Stimulated activated CD4-positive, alpha-beta T cell treated with anti-CD3 and anti-CD28 coated beads, TNF-alpha, amount 100 ng/mL, for 24 hours (primary cell): ENCODE results near the gene CSNK2A3.
"Not testable (repeated sequence)": the region's sequence is repeated elsewhere in the genome, so short reads cannot be mapped to it uniquely, and the experiment has no call there.

Experiments
- DNase-seq, 3 experiments: peaks; one replicate each; pipeline ENCODE4 v3.0.0-alpha.2; 2020; ENCODE audit warnings: low read depth in 3 of 3

CSNK2A3 gene

DNA sequence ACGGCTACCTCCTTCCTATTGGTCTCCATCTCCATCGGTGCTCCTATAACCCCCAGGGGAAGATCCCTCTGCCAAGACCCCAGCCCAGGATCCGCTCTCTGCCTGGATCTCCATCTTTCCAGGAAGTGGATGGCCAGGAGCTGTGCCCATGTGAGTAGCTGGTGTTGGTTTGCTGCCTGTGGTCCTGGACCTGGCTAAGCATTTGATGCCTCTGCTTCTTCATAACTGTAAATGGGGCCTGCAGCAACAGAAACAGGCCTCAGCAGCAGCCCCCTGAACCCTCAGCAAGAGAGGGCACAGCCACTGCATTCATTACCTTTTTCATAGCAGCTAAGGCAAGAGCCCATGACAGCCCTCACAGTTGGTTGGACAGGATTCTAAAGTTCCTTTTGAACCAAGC lies 26.6 kb upstream of the CSNK2A3 start:
- DNase-seq, result no peak

DNA sequence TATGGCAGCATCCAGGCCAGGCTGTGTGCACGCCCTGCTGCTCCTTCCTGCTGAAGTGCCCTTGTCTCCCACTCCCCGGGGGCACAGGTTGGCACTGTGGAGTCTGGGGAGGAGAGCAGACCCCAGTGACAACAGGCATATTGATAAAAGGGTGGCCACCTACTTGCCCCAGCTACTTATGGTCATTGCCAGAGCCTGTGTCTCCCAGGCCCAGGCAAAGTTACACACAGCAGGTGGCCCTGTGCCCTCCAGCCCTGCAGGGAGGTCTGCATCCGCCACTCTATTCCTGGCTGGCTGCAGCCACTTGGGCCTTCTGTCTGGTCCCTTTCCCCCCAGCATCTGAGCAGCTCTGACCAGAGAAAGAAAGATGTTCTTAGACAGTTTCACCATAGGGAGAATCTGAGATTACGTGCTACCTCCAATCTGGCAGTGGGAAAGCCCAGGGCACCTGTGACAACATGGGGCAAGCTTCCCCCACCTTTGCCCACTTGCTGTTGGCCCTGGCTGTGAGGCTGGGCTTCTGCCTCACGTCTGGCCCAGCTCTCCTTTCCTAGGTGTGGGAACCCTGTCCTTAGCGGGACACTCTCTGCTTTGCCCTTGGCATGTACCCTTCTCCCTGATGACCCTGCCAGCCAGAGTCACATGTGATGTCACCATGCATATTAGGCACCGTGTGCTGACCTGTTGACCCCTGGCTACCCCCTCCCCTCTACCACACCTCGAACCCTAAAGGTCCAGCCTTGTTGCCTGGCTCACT lies 25.3 kb upstream of the CSNK2A3 start:
- no peak for DNase-seq

DNA sequence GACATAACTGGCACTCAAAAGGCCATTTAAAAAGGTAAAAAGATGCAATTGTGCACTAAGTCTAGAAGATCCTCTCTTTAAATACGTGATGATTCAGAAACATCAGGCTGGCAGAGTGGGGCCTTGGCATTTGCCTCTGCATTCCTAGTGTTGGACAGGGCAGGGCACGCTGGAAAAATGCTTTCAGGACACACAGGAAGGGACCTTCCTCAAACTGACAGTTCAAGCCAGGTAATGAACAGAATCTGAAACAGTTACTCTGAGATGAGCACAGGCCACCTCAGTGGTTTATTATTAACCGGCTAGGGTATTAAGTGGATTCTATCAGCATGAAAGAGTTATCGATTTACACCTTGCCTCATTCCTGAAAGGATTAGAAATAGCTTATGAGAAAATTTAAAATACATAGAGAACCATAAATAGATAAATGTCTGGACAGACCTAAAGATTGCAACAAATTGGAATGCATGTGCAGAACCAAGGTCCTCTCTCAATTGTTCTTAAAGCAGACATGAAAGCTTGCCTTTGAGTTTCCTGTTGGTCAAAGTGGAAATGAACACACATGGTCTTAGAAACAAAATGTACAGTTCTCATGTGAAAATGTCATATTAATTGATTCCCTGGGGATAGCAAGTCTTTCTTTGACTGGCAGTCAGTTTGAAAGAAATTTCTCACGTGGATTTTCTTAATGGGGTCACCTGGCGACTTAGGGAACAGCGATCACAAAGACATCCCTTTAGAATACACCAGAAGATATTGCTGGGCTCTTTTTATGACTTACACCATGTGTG lies 21.5 kb upstream of the CSNK2A3 start:
- no peak for DNase-seq

DNA sequence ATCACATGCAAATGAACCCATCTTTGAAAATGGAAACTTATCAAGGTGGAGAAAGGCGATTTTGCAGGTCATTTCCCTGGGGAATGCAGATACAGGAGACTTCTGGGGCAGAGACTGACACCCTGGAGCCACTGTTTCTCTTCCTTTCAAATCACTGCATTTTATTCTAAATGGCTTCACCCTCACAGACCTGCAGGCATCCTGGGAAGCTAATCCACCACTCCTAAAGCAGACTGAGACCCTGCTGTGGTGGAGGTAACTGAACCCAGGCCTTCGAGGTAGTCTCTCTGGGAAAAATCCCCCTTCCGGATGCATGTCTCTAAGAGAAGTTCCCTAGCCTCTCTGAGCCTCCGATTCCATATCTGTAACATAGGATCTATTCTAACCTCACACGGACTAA lies 20.9 kb upstream of the CSNK2A3 start:
- DNase-seq, result no peak

DNA sequence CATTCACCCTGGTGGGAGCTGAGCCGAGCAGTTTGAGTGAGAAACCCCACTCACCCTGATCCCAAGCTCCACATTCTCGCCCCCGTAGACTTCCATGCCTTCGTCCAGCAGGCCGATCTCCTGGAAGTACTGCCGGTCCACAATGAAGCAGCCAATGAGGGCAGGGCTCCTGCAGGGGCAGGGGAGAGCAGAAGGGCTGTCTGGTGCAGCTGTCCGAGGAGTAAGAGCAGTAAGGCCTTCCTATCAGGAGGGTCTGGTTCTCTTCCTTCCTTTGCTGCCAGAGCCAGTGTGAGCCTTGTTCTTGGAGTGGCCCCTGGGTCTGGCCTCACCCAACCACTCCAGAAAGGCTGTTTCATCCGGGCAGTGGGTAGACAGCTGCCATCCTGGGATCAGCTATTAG lies 19.4 kb upstream of the CSNK2A3 start:
- DNase-seq, result no peak

DNA sequence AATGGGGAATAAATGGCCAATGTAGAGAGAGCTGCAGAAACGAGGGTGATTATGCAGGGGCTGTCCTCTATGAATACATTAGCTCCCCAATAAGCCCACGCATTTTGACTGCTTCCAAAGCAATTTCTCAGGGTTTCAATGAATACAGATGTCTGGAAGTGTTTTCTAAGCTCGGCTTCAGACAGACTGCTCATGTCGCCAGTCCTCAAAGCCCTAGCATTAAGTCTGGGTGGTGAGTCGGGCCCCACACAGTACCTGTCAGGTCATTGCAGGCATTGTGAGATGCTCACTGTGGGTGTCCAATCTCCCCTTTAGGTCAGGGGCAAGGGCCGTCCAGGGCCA lies 17.9 kb upstream of the CSNK2A3 start:
- no peak for DNase-seq

DNA sequence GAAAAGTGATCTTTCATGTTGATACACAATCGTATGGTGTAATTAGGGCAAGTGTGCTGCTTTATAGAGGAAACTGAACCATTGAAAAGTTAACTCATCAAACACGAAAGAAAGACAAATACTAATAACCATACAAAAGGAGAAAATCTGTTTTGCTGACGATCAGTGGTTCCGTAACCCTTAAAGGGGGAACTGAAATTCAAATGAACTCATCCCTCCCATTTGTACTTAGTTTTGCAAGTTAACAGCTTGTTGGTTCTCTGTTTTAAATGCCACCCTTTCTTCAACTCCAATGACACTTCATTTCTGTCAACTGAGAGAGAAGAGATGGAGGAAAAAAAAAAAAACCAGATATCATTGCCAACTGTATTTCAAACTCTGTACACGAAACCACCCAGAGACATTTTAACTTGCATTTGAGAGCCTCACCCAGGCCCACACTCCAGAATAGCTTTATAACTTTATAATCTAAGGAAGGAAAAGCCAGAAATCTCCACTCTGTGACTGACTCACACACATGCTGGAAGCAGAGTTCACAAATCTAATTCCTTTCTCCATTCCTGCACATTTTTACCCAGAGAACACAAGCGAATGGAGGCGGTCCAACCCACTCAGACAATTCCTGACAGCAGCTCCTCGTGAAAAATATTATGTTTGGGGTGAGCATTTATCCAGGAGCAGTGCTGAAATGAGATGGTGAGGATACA lies 17.4 kb upstream of the CSNK2A3 start:
- no peak for DNase-seq

DNA sequence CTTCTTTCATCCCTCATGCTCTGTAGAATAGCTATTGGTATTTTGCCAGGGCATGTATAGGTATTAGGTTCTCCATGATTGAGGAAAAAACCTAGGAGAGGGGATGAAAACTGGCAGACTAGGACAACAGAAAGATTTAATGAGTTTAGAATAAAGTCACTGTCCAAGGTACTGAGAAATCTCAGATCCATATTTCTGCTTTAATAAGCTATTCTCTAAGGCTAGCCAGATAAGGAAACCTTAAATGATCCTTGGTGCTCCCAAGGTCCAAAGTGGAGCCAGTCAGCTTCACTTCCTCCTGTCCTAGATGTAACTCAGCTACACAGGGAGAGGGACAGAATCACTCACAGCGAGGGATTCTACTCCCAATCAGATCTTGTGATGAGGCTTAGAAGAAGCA lies 13.7 kb upstream of the CSNK2A3 start:
- no peak for DNase-seq

DNA sequence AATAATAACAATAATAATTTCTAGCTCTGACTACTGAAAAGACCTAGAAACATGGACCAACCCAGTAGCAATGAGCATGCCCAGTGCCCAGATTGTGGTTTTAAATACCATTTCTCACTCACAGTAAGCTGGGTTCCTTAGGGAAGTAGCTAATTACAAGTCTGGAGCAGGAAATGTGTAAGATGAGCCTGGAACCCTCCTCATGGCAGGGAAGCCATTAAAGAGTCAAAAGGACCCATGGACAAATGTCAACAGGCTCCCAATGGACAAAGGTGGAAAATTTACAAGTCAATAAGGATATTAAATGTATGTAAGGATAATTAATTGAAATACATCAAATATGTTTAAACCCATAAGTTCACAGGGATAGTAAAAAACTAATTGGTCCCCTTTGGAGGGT lies 10.6 kb upstream of the CSNK2A3 start:
- no peak for DNase-seq

DNA sequence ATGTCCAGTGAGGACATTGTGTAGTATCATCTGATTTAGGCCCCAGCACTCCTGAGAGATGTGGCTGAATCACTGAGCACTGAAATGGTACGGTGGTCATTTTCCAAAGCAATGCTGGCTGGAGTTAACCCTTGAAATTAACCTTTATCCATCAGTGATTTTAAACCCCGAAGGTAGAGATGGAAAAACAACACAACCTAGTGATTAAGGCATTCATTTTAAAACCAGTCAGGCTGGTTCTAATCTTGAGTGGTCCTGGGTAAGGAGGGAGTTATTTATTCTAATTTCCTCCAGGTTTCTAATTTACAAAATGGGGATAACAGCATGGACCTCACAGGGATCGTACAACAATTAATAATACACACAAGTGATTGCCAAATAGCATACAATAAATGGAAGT lies 6.6 kb upstream of the CSNK2A3 start:
- no peak for DNase-seq

DNA sequence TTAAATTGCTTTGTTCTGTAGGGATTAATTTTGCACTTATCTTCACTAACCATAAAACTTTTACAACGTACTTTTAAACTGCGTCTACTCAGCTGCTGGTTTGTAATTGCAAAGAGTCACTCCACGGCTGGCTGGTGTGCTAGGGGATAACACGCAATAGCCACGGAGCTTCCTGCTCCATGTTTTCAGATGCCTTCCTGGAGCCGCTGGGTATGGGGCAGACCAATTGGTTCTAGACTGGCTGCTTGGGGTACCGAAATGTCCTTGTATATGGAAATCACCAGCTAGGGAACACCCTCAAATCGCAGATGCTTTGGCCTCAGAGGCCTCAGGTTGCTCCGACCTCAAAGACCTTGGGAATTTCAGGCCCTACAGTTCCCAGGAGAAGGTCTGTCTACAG lies 3.8 kb upstream of the CSNK2A3 start:
- DNase-seq, result no peak

DNA sequence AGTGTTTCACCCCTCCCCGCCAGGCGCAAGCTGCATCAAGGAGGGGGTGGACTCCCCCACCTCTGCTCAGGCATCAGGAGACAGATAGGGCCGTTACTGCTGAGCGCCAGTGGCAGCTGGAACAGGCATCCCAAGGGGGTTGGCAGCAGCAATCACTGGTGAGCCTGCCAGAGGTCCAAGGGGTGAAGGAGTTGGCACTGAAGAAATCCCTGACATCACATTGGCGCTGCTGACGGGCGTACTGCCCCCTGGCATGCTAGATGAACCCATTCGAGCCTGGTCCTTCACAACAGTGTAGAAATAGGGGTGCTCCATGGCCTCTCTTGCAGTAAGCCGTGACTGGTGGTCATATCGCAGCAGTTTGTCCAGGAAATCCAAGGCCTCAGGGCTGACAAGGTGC lies 1.2 kb downstream of the CSNK2A3 start:
- DNase-seq, result not testable (repeated sequence)

DNA sequence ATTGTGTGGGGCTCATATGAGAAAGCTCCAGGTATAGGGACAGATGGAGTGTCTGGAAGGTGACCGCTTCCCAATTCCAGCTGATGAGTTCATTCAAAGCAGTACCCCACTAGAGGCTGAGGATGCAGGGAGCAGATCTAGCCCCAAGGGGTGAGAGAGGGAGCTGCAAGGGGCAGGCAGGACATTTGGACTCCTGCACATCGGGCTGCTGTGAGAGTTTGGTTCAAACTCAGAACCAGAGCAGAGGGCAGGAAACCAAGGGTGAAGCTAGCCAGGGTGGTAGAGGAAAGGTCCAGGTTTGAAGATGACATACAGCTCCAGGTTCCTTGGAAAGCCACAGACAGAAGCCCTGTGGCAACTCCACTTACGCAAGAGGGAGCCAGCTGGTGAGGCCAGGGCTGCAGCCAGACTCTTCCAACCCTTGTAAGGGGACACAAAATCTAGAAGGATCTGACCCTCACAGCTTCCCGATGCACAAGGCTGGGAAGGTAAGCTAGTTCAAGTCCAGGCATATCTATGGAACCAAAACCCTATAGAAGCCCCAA lies 1.9 kb downstream of the CSNK2A3 start:
- DNase-seq, result no peak

DNA sequence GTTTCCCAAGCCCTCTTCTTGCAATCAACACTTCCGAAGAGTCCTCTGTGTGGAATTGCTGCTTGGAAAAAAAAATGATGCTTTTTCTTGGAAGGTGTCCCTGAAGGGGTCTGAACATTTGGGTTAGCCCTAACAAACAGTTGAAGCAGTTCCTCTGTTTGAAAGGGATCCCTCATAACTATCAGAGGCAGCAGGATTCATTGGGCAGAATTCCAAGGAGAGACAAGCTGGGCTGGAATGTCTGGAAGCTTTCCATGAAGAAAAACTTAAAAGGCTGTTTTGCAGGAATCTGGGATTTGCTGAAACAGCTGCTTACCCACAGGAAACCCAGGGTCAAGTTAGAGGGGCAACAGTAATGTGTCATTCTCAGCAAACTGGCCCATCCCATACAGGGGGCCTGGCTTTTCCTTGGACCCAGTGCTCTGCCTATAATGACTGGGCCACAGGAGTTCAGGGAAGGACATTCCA lies 3.1 kb downstream of the CSNK2A3 start:
- DNase-seq, result no peak

DNA sequence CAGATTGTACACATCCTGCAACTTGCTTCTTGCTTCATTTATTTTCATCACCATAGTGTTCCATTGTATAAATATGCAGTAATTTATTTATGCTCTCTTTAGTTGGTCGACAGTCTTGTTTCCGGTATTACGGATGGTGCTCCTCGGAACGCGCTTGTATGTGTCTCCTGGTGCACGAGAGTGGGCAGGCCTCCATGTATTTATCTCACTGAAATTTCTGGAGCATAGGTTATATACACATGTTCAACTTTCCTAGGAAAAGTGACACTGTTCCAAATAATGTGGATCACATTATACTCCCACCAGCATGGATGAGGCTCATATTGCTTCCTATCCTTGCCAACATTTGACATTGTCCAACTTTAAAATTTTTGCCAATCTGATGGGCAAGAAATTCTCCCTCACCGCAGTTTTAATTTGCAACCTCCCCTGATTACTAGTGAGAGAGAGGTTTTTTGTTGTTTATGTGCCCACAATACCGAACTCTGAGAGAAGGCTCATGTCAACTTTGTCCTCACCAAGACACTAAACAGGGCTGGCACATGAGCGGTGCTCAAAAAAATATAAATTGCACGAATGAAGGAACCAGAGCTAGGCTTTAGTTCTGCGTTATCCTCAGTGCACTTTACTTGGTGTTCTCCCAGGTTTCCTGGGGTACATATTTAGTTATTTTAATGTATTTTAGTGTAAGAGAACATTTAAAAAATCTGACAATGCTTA lies 3.8 kb downstream of the CSNK2A3 start:
- no peak for DNase-seq

DNA sequence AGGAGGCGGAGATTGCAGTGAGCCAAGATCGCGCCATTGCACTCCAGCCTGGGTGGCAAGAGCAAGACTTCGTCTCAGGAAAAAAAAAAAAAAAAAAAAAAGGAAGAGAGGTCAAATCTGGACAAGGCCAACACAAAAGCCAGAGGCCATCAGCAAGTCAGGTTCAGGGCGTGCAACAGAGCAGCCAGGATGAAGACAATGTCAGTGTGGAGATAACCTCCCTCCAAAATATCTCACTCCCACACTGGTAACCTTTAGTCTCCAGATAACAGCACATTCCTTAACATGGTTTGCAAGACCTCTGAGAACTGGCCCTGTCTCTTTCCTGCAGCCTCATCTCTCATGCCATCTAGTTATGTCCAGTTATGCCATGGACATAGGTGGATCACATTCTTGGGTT lies 4.7 kb downstream of the CSNK2A3 start:
- no peak for DNase-seq

DNA sequence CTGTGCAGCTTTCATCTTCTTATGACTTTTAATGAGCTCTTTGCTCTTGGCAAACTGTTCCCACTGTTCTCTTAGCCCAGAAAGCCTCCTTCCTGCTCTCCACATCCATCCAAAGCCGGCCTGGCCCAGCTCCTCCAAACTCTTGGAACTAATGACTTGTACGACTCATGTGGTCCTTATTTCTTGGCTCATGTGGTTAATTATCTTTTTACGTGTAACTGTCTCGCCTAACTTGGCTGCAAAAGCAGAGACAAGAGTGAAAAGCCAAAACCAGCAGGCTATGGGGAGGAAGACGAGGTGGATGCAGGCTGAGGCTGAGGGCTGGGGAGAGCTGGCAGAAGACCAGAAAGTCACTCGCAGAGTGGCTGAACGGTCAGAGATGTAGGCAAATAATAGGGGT lies 5.5 kb downstream of the CSNK2A3 start:
- no peak for DNase-seq

DNA sequence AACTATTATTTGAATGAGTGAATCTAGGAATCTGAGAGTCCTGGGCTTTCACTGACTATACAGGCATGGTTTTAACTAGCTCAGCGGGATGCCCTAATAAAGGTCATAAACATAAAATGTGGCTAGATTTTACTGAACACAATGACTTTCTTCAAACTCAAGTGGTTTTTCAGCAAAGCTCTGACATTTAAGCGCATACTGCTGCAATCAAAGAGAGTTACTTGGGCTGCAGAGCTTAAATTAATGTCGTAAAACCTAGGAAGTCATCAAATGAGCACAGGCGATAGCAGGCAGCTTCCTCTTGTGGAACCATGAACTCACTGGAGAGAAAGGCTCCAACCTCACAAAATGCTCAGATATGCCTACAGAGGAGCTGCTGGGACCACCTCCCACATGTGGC lies 6.7 kb downstream of the CSNK2A3 start:
- DNase-seq, result no peak

DNA sequence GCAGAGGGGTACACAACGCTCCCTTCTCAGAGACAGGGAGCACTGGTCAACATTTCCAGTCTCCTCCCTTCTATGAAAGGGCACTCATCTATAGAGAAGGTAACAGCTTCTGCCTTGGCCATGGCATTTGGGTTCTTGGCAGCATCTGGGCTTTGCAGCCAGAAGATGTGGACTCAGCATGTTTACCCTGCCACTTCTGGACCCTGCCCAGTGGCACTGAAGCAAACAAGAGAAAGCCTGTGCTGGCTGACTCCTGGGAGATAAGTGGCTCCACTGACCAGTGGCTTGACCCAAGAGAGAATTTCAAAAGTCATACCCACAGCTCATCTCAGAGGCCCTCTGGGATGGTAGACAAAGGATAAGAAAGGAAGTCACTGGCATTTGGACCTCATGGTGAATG lies 8.0 kb downstream of the CSNK2A3 start:
- DNase-seq, result no peak

DNA sequence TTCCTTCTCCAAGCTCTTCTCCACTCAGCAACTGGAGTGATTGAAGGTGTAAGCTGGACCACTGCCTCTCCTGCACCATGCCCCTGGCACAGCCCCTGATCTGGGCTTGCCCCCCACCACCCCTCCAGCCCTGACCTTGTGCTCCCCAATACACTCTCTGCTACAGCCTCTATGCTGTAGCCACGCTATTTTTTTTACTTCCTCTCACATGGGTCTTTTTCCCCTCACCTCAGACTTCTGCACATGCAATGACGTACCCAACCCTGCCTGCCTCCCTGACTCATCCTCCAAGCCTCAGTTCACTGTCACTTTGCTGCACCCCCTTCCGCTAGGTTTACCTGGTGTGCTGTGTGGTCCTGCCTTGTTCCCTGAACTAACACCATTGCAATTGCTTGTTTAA lies 9.0 kb downstream of the CSNK2A3 start:
- DNase-seq, result no peak

DNA sequence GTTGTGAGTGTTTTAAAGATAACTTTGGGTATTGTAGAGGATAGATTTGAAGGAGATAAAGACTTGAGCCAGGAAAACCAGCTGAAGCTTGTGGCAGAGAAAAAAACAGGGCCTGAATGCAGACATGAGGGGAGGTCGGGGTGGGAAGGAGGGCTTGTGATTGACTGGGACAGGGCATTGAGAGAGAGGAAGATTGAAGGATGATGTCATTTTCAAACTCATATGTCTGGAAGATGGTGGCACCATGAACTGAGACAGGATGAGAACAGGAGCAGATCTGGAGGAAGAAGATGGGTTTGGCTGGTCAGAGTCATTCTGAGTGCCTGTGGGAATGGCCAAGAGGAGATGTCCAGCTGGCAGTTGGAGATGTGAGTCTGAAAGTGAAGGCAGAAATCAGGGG lies 14.7 kb downstream of the CSNK2A3 start:
- DNase-seq, result no peak

DNA sequence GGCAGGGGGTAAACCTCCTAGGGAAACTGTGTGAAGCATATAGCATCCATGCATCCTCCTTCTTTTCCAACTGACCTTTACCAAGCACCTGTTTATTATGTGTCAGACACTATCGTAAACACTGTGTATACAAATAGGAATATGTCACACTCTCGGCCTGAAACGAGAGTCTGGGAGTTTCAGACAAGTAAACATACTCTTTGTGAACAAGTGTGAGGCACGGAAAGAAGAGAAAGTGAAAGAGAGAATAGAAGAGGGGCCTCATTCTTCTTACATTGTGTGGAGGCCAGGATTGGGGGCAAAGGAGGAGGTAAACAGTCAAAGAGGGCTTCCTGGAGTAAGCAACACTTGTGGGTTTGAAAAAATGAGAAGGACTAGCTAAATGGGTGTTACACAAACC lies 16.4 kb downstream of the CSNK2A3 start:
- DNase-seq, result no peak
